ENCODE measurements around the gene AP3M1.
"Not testable (repeated sequence)": the region's sequence is repeated elsewhere in the genome, so short reads cannot be mapped to it uniquely, and the experiment has no call there.

AP3M1 gene

DNA sequence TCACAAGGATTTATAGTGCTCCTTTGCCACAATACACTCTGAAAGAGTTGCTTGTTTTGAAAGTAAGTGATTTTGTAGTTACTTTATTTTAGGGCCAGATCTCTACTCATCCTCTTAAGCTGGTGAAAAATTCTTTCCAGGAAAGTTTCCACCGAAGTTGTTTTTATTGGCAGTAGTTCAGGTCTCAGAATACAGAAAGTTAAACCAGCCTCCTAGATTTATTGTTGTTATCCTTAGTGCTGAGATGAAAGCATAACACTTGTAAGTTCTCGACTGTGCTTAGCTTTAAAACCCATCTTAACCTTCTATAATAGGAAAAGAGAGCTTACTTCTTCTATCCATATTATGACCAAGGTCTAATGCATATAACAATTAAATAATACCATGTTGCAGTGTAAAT is 5.5 kb downstream of the AP3M1 start:
- DNase-seq = peak; percentile 55
- no peaks in the 10 kb centered on the region for H3K27me3 ChIP-seq (replicated peaks)
- no peak overlapping the region for H3K27ac ChIP-seq
- in situ Hi-C loops (cut with HindIII; ENCODE audit: low pct_ligation_motif_present, low sequenced_read_pairs) = no loop called here
- no peaks in the 10 kb centered on the region for H3K36me3 ChIP-seq (replicated peaks)
- TF ChIP-seq, protein P1, sequence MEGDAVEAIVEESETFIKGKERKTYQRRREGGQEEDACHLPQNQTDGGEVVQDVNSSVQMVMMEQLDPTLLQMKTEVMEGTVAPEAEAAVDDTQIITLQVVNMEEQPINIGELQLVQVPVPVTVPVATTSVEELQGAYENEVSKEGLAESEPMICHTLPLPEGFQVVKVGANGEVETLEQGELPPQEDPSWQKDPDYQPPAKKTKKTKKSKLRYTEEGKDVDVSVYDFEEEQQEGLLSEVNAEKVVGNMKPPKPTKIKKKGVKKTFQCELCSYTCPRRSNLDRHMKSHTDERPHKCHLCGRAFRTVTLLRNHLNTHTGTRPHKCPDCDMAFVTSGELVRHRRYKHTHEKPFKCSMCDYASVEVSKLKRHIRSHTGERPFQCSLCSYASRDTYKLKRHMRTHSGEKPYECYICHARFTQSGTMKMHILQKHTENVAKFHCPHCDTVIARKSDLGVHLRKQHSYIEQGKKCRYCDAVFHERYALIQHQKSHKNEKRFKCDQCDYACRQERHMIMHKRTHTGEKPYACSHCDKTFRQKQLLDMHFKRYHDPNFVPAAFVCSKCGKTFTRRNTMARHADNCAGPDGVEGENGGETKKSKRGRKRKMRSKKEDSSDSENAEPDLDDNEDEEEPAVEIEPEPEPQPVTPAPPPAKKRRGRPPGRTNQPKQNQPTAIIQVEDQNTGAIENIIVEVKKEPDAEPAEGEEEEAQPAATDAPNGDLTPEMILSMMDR (IDR thresholded peaks at IDR 0.05; ENCODE audit: low read depth, low read length, missing control alignments) = no peak
- no peak overlapping the region for H3K4me3 ChIP-seq (ENCODE audit: low read depth, low read length)

DNA sequence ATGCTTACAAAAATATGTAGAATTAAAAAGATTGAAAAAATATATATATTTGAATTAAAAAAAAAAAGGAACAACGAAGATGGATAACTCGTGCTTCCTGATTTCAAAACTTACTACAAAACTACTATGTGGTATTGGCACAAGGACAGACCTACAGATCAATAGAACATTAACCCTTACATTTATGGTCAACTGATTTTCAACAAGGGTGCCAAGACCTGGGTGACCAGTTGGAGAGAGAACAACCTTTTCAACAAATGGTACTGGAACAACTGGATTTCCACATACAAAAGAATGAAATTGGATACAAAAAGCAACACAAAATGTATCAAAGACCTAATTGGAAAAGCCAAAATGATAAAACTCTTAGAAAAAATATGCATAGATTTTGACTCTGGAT is 10.1 kb downstream of the AP3M1 start:
- Histone ChIP-seq H3K27ac (no peak overlapping the region), H3K4me3 (ENCODE audit: low read depth, low read length) (no peak overlapping the region), H3K27me3 (replicated peaks) (no peaks in the 10 kb centered on the region), H3K36me3 (replicated peaks) (peaks cover 16% of the 10 kb centered on the region)
- TF ChIP-seq, protein P1 (IDR thresholded peaks at IDR 0.05; ENCODE audit: low read depth, low read length, missing control alignments) = no peak
- in situ Hi-C loops (cut with HindIII; ENCODE audit: low pct_ligation_motif_present, low sequenced_read_pairs) = no loop called here
- DNase-seq = no peak

DNA sequence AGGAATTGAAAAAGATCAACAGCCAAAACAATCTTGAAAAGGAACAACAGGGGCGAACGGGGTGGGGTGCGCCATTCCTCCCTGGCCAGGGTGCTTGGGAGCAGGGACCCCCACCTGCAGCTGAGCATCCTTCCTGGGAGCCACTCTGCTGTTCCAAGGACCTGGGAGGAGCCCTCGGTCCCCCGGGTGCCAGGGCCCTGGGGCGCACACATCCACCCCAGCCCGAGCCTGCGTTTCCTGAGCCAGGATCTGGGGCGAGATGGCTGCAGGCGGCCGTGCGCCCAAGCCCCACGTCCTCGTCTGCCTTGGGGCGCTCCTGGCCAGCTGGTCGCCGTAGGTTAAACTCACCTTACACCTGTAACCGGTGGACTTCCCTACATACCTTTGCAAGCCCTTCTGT is 10.6 kb downstream of the AP3M1 start:
- in situ Hi-C loops (cut with HindIII; ENCODE audit: low pct_ligation_motif_present, low sequenced_read_pairs) = no loop called here
- DNase-seq = no peak
- Histone ChIP-seq H3K27me3 (replicated peaks) (no peaks in the 10 kb centered on the region), H3K27ac (no peak overlapping the region), H3K36me3 (replicated peaks) (peaks cover 16% of the 10 kb centered on the region), H3K4me3 (ENCODE audit: low read depth, low read length) (no peak overlapping the region)
- TF ChIP-seq, protein P1 (IDR thresholded peaks at IDR 0.05; ENCODE audit: low read depth, low read length, missing control alignments) = no peak

DNA sequence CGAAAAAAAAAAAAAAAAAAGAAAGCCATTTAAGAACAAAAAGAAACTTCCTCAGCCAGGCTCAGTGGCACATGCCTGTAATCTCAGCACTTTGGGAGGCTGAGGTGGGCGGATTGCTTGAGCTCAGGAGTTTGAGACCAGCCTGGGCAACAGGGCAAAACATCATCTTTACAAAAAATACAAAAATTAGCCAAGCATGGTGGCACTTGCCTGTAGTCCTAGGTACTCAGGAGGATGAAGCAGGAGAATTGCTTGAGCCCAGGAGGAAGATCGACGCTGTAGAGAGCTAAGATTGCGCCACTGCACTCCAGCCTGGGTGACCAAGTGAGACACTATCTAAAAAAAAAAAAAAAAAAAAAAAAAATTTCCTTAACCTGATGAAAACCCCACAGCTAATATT is 12.0 kb downstream of the AP3M1 start:
- H3K27ac ChIP-seq; H3K27me3 ChIP-seq (replicated peaks); DNase-seq; H3K4me3 ChIP-seq (ENCODE audit: low read depth, low read length); in situ Hi-C loops (cut with HindIII; ENCODE audit: low pct_ligation_motif_present, low sequenced_read_pairs): not testable (repeated sequence)
- peaks cover 20% of the 10 kb centered on the region for H3K36me3 ChIP-seq (replicated peaks)

DNA sequence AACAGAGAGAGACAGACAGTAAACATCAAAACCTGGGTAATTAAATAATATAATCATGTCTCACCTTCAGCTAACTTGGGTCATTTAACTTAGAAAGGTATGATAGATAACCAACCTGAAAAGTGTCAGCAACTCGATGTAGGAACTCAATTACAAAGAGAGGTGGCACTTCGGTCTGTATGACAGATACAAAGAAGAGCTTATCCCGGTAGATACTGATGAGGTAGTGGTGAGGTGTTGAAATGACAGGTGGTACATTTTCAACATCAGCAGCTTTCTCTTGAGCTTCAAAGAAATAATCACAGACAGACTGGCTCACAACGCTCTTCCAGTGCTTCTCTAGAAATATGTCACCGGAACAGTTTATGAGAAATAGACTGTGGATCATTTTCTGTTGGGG is 12.6 kb downstream of the AP3M1 start:
- H3K27me3 ChIP-seq (replicated peaks) = no peaks in the 10 kb centered on the region
- H3K27ac ChIP-seq = no peak overlapping the region
- no peak overlapping the region for H3K4me3 ChIP-seq (ENCODE audit: low read depth, low read length)
- no peak for DNase-seq
- TF ChIP-seq, protein P1 (IDR thresholded peaks at IDR 0.05; ENCODE audit: low read depth, low read length, missing control alignments) = no peak
- peaks cover 23% of the 10 kb centered on the region for H3K36me3 ChIP-seq (replicated peaks)
- in situ Hi-C loops (cut with HindIII; ENCODE audit: low pct_ligation_motif_present, low sequenced_read_pairs) = no loop called here

DNA sequence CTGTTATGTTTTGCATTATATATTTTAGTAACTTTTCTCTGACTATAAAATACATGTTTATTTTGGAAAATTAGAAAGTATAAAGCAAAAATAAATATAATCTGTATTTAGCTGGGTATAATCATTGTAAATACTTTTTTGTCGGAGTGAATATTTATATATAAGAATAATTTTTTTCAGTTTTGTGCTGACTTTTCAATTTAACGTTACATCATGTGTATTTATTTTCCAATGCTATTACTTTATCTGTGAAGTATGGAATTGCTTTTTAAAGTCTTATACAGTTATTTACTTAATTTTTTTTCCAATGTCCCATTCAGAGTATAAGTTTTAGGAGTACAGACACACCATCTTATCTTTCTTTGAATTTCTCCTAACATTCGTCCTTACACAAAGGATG is 15.2 kb downstream of the AP3M1 start:
- TF ChIP-seq, protein P1 (IDR thresholded peaks at IDR 0.05; ENCODE audit: low read depth, low read length, missing control alignments) = no peak
- in situ Hi-C loops (cut with HindIII; ENCODE audit: low pct_ligation_motif_present, low sequenced_read_pairs) = no loop called here
- H3K4me3 ChIP-seq (ENCODE audit: low read depth, low read length) = no peak overlapping the region
- no peak for DNase-seq
- H3K27me3 ChIP-seq (replicated peaks) = no peaks in the 10 kb centered on the region
- no peak overlapping the region for H3K27ac ChIP-seq
- peaks cover 39% of the 10 kb centered on the region for H3K36me3 ChIP-seq (replicated peaks)

Measured in brain microvascular endothelial cell (primary cell).